ENCODE results near the gene DNMT3B. TPM values are rescaled to one million over a fixed set of nuclear protein-coding genes. Genes with fewer than 3 reads are reported as not detected.

The DNMT3B gene
- total and polyA plus RNA-seq, 4 donors: 0.26 to 2.8 (median 0.60) TPM

DNA sequence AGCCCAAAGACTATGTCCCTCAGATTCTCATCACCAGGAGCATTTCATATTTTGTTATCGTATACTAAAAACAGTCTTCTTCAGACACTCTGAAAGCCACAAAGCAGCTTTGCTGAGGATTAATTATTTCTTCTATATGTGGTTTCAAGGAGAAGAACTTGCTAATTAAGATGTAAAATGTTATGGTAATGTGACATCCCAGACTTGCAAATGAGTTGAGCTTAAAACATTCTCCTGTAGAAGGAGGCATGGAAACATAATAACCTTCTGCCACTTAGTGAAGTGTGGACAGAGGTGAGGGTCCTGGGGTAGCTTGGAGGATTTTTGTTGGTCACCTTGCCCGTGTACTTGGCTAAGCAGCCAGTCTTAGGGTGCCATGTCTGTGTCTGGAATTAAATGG lies 40.9 kb downstream of the DNMT3B start:
- no peaks in the 10 kb centered on the region for H3K9me3 ChIP-seq (ENCODE audit: control insufficient read depth in 4 of 4, low read length in 3 of 4)
- WGBS: 96% methylated on average over 2 of the region's 2 CpGs
- H3K27ac ChIP-seq (ENCODE audit: low read depth in 1 of 2, low read length in 2 of 2): no peak overlapping the region
- peaks cover 0 to 10% (median 8%) of the 10 kb centered on the region in 4 donors for H3K36me3 ChIP-seq (ENCODE audit: control insufficient read depth in 4 of 4, insufficient read depth in 3 of 4, low read depth in 1 of 4, low read length in 3 of 4)
- H3K4me1 ChIP-seq (ENCODE audit: control insufficient read depth in 4 of 4, insufficient read depth in 4 of 4, low read length in 3 of 4): no peaks in the 10 kb centered on the region
- H3K9ac ChIP-seq (ENCODE audit: low read depth in 1 of 2, low read length in 2 of 2): no peak overlapping the region
- no peak for DNase-seq (ENCODE audit: low spot score)
- H3K4me3 ChIP-seq (ENCODE audit: low read depth in 1 of 3, low read length in 3 of 3): no peak overlapping the region
- TF ChIP-seq MAX (IDR thresholded peaks at IDR 0.05): no peak
- TF ChIP-seq SP1 (IDR thresholded peaks at IDR 0.05): no peak
- TF ChIP-seq HNF4G (IDR thresholded peaks at IDR 0.05): no peak
- H3K27me3 ChIP-seq (ENCODE audit: control insufficient read depth in 4 of 4, insufficient read depth in 4 of 4, low read length in 3 of 4): no peaks in the 10 kb centered on the region

DNA sequence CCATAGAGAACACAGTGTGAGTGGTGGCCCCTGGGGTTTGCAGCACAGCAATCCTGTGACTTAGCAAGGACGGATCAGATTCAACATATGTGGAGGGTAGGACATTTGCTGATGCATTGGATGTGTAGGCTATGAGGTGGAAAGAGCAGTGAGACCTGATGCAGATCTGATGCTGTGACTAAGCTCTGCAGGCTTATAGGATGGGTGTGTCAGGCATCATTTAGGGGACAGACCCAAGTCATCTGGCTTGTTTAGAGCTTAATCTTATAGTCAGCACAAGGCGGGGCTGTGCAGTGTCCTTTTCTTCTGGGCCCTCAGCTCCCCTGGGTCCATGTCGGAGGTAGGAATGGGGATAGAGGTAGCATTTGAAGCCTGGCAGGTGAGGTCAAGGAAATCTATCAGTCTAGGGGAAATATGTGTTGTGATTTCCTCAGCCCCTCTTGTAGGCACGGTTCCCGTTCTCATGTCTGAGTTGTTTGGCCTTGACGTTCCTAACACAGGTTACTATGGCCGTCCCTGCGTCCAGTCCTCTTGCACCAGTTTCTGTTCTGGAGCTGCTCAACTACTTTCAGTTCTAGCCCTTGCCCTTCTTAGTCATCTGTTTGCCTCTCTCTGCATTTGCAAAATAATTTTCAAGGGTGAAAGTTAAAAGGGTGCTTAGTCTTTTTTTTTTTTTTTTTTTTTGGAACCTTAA lies 42.0 kb downstream of the DNMT3B start:
- DNase-seq (ENCODE audit: low spot score): no peak
- Histone ChIP-seq H3K27me3 (ENCODE audit: control insufficient read depth in 4 of 4, insufficient read depth in 4 of 4, low read length in 3 of 4) (no peaks in the 10 kb centered on the region), H3K9me3 (ENCODE audit: control insufficient read depth in 4 of 4, low read length in 3 of 4) (no peaks in the 10 kb centered on the region), H3K36me3 (ENCODE audit: control insufficient read depth in 4 of 4, insufficient read depth in 3 of 4, low read depth in 1 of 4, low read length in 3 of 4) (peaks cover 0 to 12% (median 8%) of the 10 kb centered on the region in 4 donors), H3K27ac (ENCODE audit: low read depth in 1 of 2, low read length in 2 of 2) (no peak overlapping the region), H3K9ac (ENCODE audit: low read depth in 1 of 2, low read length in 2 of 2) (no peak overlapping the region), H3K4me1 (ENCODE audit: control insufficient read depth in 4 of 4, insufficient read depth in 4 of 4, low read length in 3 of 4) (no peaks in the 10 kb centered on the region), H3K4me3 (ENCODE audit: low read depth in 1 of 3, low read length in 3 of 3) (no peak overlapping the region)
- TF ChIP-seq HNF4G (IDR thresholded peaks at IDR 0.05): no peak
- TF ChIP-seq TAF1 (conservative IDR thresholded peaks at IDR 0.05): no peak
- no peak for TF ChIP-seq YY1 (IDR thresholded peaks at IDR 0.05)
- TF ChIP-seq RAD21 (IDR thresholded peaks at IDR 0.05): no peak
- no peak for TF ChIP-seq NR2F2 (IDR thresholded peaks at IDR 0.05)
- TF ChIP-seq CTCF (IDR thresholded peaks at IDR 0.05; ENCODE audit: low read depth, low read length, missing input control): no peak
- no peak for TF ChIP-seq GABPA (IDR thresholded peaks at IDR 0.05 in 1 of 2, conservative IDR thresholded peaks at IDR 0.05 in 1 of 2)
- no peak for TF ChIP-seq SP1 (IDR thresholded peaks at IDR 0.05)
- TF ChIP-seq, protein P1, sequence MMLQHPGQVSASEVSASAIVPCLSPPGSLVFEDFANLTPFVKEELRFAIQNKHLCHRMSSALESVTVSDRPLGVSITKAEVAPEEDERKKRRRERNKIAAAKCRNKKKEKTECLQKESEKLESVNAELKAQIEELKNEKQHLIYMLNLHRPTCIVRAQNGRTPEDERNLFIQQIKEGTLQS (IDR thresholded peaks at IDR 0.05): no peak
- no peak for TF ChIP-seq FOXA1 (IDR thresholded peaks at IDR 0.05)
- TF ChIP-seq, protein P2, sequence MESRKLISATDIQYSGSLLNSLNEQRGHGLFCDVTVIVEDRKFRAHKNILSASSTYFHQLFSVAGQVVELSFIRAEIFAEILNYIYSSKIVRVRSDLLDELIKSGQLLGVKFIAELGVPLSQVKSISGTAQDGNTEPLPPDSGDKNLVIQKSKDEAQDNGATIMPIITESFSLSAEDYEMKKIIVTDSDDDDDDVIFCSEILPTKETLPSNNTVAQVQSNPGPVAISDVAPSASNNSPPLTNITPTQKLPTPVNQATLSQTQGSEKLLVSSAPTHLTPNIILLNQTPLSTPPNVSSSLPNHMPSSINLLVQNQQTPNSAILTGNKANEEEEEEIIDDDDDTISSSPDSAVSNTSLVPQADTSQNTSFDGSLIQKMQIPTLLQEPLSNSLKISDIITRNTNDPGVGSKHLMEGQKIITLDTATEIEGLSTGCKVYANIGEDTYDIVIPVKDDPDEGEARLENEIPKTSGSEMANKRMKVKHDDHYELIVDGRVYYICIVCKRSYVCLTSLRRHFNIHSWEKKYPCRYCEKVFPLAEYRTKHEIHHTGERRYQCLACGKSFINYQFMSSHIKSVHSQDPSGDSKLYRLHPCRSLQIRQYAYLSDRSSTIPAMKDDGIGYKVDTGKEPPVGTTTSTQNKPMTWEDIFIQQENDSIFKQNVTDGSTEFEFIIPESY (IDR thresholded peaks at IDR 0.05): no peak
- no peak for TF ChIP-seq HNF4A (conservative IDR thresholded peaks at IDR 0.05)
- 93% methylated on average over 8 of the region's 8 CpGs for WGBS

GRCh38 chr20:32804817-32805216 lies 42.6 kb downstream of the DNMT3B start:
- Histone ChIP-seq H3K9ac (ENCODE audit: low read depth in 1 of 2, low read length in 2 of 2) (no peak overlapping the region), H3K9me3 (ENCODE audit: control insufficient read depth in 4 of 4, low read length in 3 of 4) (no peaks in the 10 kb centered on the region), H3K36me3 (ENCODE audit: control insufficient read depth in 4 of 4, insufficient read depth in 3 of 4, low read depth in 1 of 4, low read length in 3 of 4) (peaks cover 0 to 12% (median 8%) of the 10 kb centered on the region in 4 donors), H3K4me1 (ENCODE audit: control insufficient read depth in 4 of 4, insufficient read depth in 4 of 4, low read length in 3 of 4) (no peaks in the 10 kb centered on the region), H3K27ac (ENCODE audit: low read depth in 1 of 2, low read length in 2 of 2) (no peak overlapping the region), H3K27me3 (ENCODE audit: control insufficient read depth in 4 of 4, insufficient read depth in 4 of 4, low read length in 3 of 4) (no peaks in the 10 kb centered on the region), H3K4me3 (ENCODE audit: low read depth in 1 of 3, low read length in 3 of 3) (no peak overlapping the region)
- no peak for DNase-seq (ENCODE audit: low spot score)
- WGBS: 92% methylated on average over 3 of the region's 3 CpGs
- TF ChIP-seq SP1 (IDR thresholded peaks at IDR 0.05) (no peak), FOXA1 (IDR thresholded peaks at IDR 0.05) (no peak), FOXA2 (IDR thresholded peaks at IDR 0.05) (no peak), HNF4A (conservative IDR thresholded peaks at IDR 0.05) (no peak), JUND (IDR thresholded peaks at IDR 0.05) (no peak), EGR1 (IDR thresholded peaks at IDR 0.05; ENCODE audit: low read depth in 2 of 2) (no peak), RAD21 (IDR thresholded peaks at IDR 0.05) (no peak), HNF4G (IDR thresholded peaks at IDR 0.05) (no peak), TAF1 (conservative IDR thresholded peaks at IDR 0.05) (no peak), YY1 (IDR thresholded peaks at IDR 0.05) (no peak), CTCF (IDR thresholded peaks at IDR 0.05; ENCODE audit: low read depth, low read length, missing input control) (no peak)
- TF ChIP-seq, protein P2 (IDR thresholded peaks at IDR 0.05): no peak
